ENCODE measurements around the gene NDUFB8. TPM values are rescaled to one million over a fixed set of nuclear protein-coding genes. Genes with fewer than 3 reads are reported as not detected.

NDUFB8 gene
- total and polyA plus RNA-seq, 2 experiments from 2014 or later, result 123 to 294 TPM

DNA sequence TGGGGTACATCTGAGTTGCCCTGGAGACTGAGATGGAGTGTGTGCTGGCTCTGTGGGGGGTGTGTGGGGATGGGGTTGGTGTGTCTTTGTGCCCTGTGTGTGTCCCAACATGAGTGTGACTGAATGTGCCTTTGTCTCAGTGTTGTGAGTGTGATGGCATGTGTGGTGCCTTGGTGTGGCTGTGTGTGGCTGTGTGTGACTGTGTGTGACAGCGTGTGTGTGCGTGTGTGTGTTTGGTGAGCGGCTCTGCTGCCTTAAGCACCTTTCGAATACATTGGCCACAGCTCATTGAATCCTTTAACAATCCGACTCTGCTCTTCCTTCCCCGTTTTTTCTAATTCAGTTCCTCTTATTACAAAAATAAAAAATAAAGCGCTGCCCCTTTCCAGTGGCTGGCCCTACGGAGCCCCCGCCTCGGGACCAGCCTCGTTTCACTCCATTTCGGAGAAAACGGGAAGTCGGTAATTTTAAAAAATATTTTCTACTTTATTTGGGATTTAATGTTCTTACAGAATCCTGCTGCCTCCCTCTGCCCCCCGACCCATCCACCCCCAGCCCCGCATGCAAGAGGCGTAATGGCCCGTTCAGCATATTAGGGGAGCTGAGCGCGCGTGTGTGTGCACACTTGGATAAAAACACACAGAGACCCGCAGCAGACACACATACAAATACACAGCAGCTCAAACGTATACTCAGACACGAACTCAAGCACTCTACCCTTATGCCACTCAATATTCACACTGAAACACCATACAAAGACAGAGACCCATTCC is 41.6 kb upstream of the NDUFB8 start:
- H3K36me3 ChIP-seq (ENCODE audit: low read depth), result no peaks in the 10 kb centered on the region
- no peaks in the 10 kb centered on the region for H3K4me1 ChIP-seq (ENCODE audit: insufficient read depth)
- no peak overlapping the region for H3K4me2 ChIP-seq (ENCODE audit: unreplicated experiment)
- 66 to 71% methylated on average over 24 of the region's 24 CpGs for WGBS, 2 experiments (ENCODE audit: low coverage in 1 of 2, low lambda C conversion rate in 2 of 2, missing lambda C conversion rate in 2 of 2)
- in situ Hi-C loops (cut with MboI), result no loop called here
- H4K20me1 ChIP-seq (ENCODE audit: insufficient read depth), result no peaks in the 10 kb centered on the region
- no peak overlapping the region for H3K27ac ChIP-seq
- no peaks in the 10 kb centered on the region for H3F3A ChIP-seq (ENCODE audit: insufficient read depth)
- no peaks in the 10 kb centered on the region for H3K79me2 ChIP-seq (ENCODE audit: insufficient read depth)
- no peaks in the 10 kb centered on the region for H3K9me3 ChIP-seq (ENCODE audit: low read depth)
- TF ChIP-seq EZH2phosphoT487 (IDR thresholded peaks at IDR 0.05; ENCODE audit: insufficient read depth, low read depth) (no peak), EZH2 (IDR thresholded peaks at IDR 0.05; ENCODE audit: insufficient read depth, poor library complexity, severe bottlenecking) (no peak)
- H2AFZ ChIP-seq, result no peak overlapping the region
- no peak overlapping the region for H3K4me3 ChIP-seq
- no peak for DNase-seq
- H3K27me3 ChIP-seq (replicated peaks; ENCODE audit: insufficient read depth), result peaks cover 51% of the 10 kb centered on the region
- no peak overlapping the region for H3K9ac ChIP-seq
- no peaks in the 10 kb centered on the region for H3K9me2 ChIP-seq (ENCODE audit: insufficient read depth)

DNA sequence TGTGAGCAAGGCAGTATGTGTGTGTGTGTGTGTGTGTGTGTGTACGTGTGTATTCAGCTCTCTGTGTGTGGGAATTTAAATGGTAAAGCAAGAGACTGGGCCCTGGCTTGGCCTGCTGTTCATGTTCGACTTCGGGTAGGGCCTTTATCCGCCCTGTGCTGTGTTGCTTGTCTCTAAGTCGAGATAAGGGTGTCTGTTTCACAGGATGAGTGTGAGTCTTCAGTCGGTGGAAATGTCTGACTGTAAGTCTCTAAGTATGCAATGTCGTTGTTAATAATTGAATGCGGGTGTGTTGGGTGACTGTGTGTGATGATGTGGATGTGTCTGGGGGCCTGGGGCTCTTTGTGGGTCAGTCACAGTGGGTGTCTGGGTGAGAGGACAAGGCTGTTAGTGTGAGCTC is 40.8 kb upstream of the NDUFB8 start:
- H3K27me3 ChIP-seq (replicated peaks; ENCODE audit: insufficient read depth), result peaks cover 58% of the 10 kb centered on the region
- no peaks in the 10 kb centered on the region for H4K20me1 ChIP-seq (ENCODE audit: insufficient read depth)
- H3K4me2 ChIP-seq (ENCODE audit: unreplicated experiment), result no peak overlapping the region
- 49 to 51% methylated on average over 8 of the region's 8 CpGs for WGBS, 2 experiments (ENCODE audit: low coverage in 1 of 2, low lambda C conversion rate in 2 of 2, missing lambda C conversion rate in 2 of 2)
- no peaks in the 10 kb centered on the region for H3F3A ChIP-seq (ENCODE audit: insufficient read depth)
- TF ChIP-seq EZH2 (IDR thresholded peaks at IDR 0.05; ENCODE audit: insufficient read depth, poor library complexity, severe bottlenecking) (no peak), EZH2phosphoT487 (IDR thresholded peaks at IDR 0.05; ENCODE audit: insufficient read depth, low read depth) (no peak)
- in situ Hi-C loops (cut with MboI), result no loop called here
- H3K4me1 ChIP-seq (ENCODE audit: insufficient read depth), result no peaks in the 10 kb centered on the region
- H3K9ac ChIP-seq, result no peak overlapping the region
- H3K79me2 ChIP-seq (ENCODE audit: insufficient read depth), result no peaks in the 10 kb centered on the region
- H2AFZ ChIP-seq, result no peak overlapping the region
- no peak for DNase-seq
- no peaks in the 10 kb centered on the region for H3K36me3 ChIP-seq (ENCODE audit: low read depth)
- no peak overlapping the region for H3K27ac ChIP-seq
- no peak overlapping the region for H3K4me3 ChIP-seq
- no peaks in the 10 kb centered on the region for H3K9me3 ChIP-seq (ENCODE audit: low read depth)
- H3K9me2 ChIP-seq (ENCODE audit: insufficient read depth), result no peaks in the 10 kb centered on the region

DNA sequence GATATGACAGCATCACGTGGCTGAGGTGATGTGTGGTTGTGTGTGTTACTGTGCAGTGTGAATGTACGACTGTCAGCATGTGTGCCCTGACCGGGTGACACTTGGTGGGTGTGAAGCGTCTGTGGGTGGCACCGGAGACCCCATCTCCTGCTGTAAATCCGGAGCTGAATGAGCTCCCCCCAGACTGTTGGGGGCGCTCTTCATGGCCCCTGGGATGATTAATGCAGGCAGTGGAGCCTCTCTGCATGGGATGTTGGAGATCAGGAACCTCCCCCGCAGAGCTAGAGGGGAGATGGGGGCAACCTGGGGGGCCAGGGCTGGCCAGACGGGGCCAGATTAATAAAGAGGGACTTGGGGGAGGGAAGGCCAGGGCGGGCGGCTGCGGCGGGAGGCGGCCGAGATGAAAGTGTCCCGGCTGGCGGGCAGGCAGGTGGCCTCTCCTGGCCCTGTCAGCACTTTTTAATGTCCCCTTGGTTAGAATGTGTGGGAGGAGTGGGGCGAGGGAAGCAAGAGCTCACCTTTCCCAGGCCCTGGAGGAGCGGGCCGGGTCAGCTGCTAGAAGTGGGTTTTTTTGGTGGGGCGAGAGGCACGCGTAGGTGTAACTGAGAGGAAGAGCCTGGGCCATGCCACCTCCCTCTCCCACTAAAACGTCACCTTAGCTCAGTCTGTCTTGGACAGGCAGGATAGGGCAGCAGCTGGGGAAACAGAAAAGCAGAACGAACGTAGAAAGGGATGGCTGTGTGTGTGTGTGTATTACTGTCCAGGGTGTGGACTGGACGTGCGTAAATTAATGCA is 40.2 kb upstream of the NDUFB8 start:
- peaks cover 58% of the 10 kb centered on the region for H3K27me3 ChIP-seq (replicated peaks; ENCODE audit: insufficient read depth)
- no peaks in the 10 kb centered on the region for H3K36me3 ChIP-seq (ENCODE audit: low read depth)
- WGBS, 2 experiments (ENCODE audit: low coverage in 1 of 2, low lambda C conversion rate in 2 of 2, missing lambda C conversion rate in 2 of 2), result 6 to 7% methylated on average over 28 of the region's 28 CpGs
- H3K79me2 ChIP-seq (ENCODE audit: insufficient read depth), result no peaks in the 10 kb centered on the region
- H4K20me1 ChIP-seq (ENCODE audit: insufficient read depth), result no peaks in the 10 kb centered on the region
- H3K9me2 ChIP-seq (ENCODE audit: insufficient read depth), result no peaks in the 10 kb centered on the region
- H2AFZ ChIP-seq, result no peak overlapping the region
- H3K4me1 ChIP-seq (ENCODE audit: insufficient read depth), result no peaks in the 10 kb centered on the region
- TF ChIP-seq EZH2phosphoT487 (IDR thresholded peaks at IDR 0.05; ENCODE audit: insufficient read depth, low read depth), result no peak
- peak; percentile 50 for TF ChIP-seq EZH2 (IDR thresholded peaks at IDR 0.05; ENCODE audit: insufficient read depth, poor library complexity, severe bottlenecking)
- in situ Hi-C loops (cut with MboI), result no loop called here
- no peak overlapping the region for H3K9ac ChIP-seq
- H3K27ac ChIP-seq, result no peak overlapping the region
- no peak overlapping the region for H3K4me3 ChIP-seq
- H3K9me3 ChIP-seq (ENCODE audit: low read depth), result no peaks in the 10 kb centered on the region
- H3F3A ChIP-seq (ENCODE audit: insufficient read depth), result no peaks in the 10 kb centered on the region
- DNase-seq, result no peak
- no peak overlapping the region for H3K4me2 ChIP-seq (ENCODE audit: unreplicated experiment)

DNA sequence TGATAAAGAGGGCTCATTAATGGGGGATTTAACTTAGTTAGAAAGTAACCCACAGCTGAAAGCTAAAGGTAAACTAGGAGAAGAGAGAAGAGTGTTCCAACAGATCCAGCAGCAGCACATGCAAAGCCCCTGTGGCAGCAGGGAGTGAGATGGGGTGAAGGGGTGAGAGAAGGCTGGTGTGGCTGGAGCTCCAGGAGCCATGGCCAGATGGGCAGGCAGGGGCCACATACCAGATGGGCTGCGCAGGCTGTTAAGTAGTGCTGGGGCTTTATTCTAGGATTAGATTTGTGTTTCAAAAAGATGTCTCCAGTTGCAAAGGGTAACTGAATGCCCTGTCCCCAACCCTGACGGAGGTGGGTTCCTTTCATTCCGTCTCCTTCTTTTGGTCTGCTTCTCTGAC is 39.2 kb upstream of the NDUFB8 start:
- TF ChIP-seq EZH2 (IDR thresholded peaks at IDR 0.05; ENCODE audit: insufficient read depth, poor library complexity, severe bottlenecking) (no peak), EZH2phosphoT487 (IDR thresholded peaks at IDR 0.05; ENCODE audit: insufficient read depth, low read depth) (no peak)
- Histone ChIP-seq H3K4me2 (ENCODE audit: unreplicated experiment) (no peak overlapping the region), H3K4me1 (ENCODE audit: insufficient read depth) (no peaks in the 10 kb centered on the region), H2AFZ (no peak overlapping the region), H3K9me2 (ENCODE audit: insufficient read depth) (no peaks in the 10 kb centered on the region), H3K9ac (no peak overlapping the region), H4K20me1 (ENCODE audit: insufficient read depth) (no peaks in the 10 kb centered on the region), H3K79me2 (ENCODE audit: insufficient read depth) (no peaks in the 10 kb centered on the region), H3K36me3 (ENCODE audit: low read depth) (no peaks in the 10 kb centered on the region), H3K27me3 (replicated peaks; ENCODE audit: insufficient read depth) (peaks cover 61% of the 10 kb centered on the region), H3K27ac (no peak overlapping the region), H3F3A (ENCODE audit: insufficient read depth) (no peaks in the 10 kb centered on the region), H3K4me3 (no peak overlapping the region), H3K9me3 (ENCODE audit: low read depth) (no peaks in the 10 kb centered on the region)
- no peak for DNase-seq
- 41 to 46% methylated on average over 3 of the region's 3 CpGs for WGBS, 2 experiments (ENCODE audit: low coverage in 1 of 2, low lambda C conversion rate in 2 of 2, missing lambda C conversion rate in 2 of 2)
- in situ Hi-C loops (cut with MboI), result no loop called here
